Trophoblast cell (in vitro differentiated cells and primary cell): Measurements from ENCODE around the gene CCDC158.

Source experiments
- DNase-seq, 2 donors: peaks; one replicate each; pipeline ENCODE4 v3.0.0-alpha.2; 2016
- H2AFZ ChIP-seq: 2 replicates; pipeline ENCODE4 v1.6.1; 2013; ENCODE audit warnings: low read length, moderate library complexity, mild to moderate bottlenecking; ENCODE audit not compliant: insufficient read depth, poor library complexity
- H2AK5ac ChIP-seq: 2 replicates; pipeline ENCODE4 v1.6.1; 2013; ENCODE audit warnings: mild to moderate bottlenecking, low read length
- H2BK120ac ChIP-seq: 2 replicates; pipeline ENCODE4 v1.6.1; 2013; ENCODE audit warnings: low read length, mild to moderate bottlenecking, moderate library complexity; ENCODE audit not compliant: insufficient read depth, poor library complexity
- H2BK12ac ChIP-seq: 2 replicates; pipeline ENCODE4 v1.6.1; 2013; ENCODE audit warnings: mild to moderate bottlenecking, low read length, moderate library complexity
- H2BK5ac ChIP-seq: 2 replicates; pipeline ENCODE4 v1.6.1; 2013; ENCODE audit warnings: low read length, low read depth, moderate library complexity, mild to moderate bottlenecking; ENCODE audit not compliant: poor library complexity
- H3K14ac ChIP-seq: 2 replicates; pipeline ENCODE4 v1.6.1; 2013; ENCODE audit warnings: mild to moderate bottlenecking, low read length
- H3K18ac ChIP-seq: 2 replicates; pipeline ENCODE4 v1.6.1; 2013; ENCODE audit warnings: mild to moderate bottlenecking, low read length
- H3K23ac ChIP-seq: 2 replicates; pipeline ENCODE4 v1.6.1; 2013; ENCODE audit warnings: low read length
- H3K27ac ChIP-seq: 2 replicates; pipeline ENCODE4 v1.5.1; 2013; ENCODE audit warnings: low read depth, mild to moderate bottlenecking, inconsistent platforms, low read length, moderate library complexity
- H3K27me3 ChIP-seq: 2 replicates; pipeline ENCODE4 v1.6.1; 2013; ENCODE audit warnings: inconsistent platforms, mild to moderate bottlenecking, low read length, moderate library complexity; ENCODE audit not compliant: insufficient read depth
- H3K36me3 ChIP-seq, 2 experiments: 1 replicate in 1 of 2; 2 replicates in 1 of 2; pipeline ENCODE4 v1.6.1; 2013; ENCODE audit warnings: low read length in 2 of 2, mild to moderate bottlenecking in 2 of 2, moderate library complexity in 1 of 2; ENCODE audit not compliant: insufficient read depth in 2 of 2, control insufficient read depth in 1 of 2
- H3K4ac ChIP-seq: 2 replicates; pipeline ENCODE4 v1.6.1; 2013; ENCODE audit warnings: low read depth, mild to moderate bottlenecking, low read length, moderate library complexity
- H3K4me1 ChIP-seq, 2 experiments: 1 replicate in 1 of 2; 2 replicates in 1 of 2; pipeline ENCODE4 v1.6.1; 2013; ENCODE audit warnings: low read length in 2 of 2, mild to moderate bottlenecking in 2 of 2, moderate library complexity in 1 of 2; ENCODE audit not compliant: insufficient read depth in 2 of 2, control insufficient read depth in 1 of 2
- H3K4me2 ChIP-seq: 2 replicates; pipeline ENCODE4 v1.6.1; 2013; ENCODE audit warnings: inconsistent platforms, mild to moderate bottlenecking, low read length, moderate library complexity
- H3K4me3 ChIP-seq: 2 replicates; pipeline ENCODE4 v1.5.1; 2013; ENCODE audit warnings: mild to moderate bottlenecking, low read depth, low read length, inconsistent platforms
- H3K79me1 ChIP-seq: one replicate; pipeline ENCODE4 v1.6.1; 2013; ENCODE audit warnings: low read length
- H3K79me2 ChIP-seq: 2 replicates; pipeline ENCODE4 v1.6.1; 2013; ENCODE audit warnings: low read length, mild to moderate bottlenecking; ENCODE audit not compliant: control insufficient read depth, insufficient read depth, poor library complexity
- H3K9ac ChIP-seq: 2 replicates; pipeline ENCODE4 v1.6.1; 2013; ENCODE audit warnings: mild to moderate bottlenecking, low read length
- H3K9me3 ChIP-seq: 2 replicates; pipeline ENCODE4 v1.6.1; 2013; ENCODE audit warnings: low read depth, mild to moderate bottlenecking, control low read depth, inconsistent platforms, low read length; ENCODE audit not compliant: insufficient read depth
- H4K12ac ChIP-seq: 2 replicates; pipeline ENCODE4 v1.6.1; 2013; ENCODE audit warnings: low read depth, mild to moderate bottlenecking, low read length, moderate library complexity
- H4K8ac ChIP-seq: 2 replicates; pipeline ENCODE4 v1.6.1; 2013; ENCODE audit warnings: low read depth, mild to moderate bottlenecking, low read length, moderate library complexity
- H4K91ac ChIP-seq: one replicate; pipeline ENCODE4 v1.6.1; 2013; ENCODE audit warnings: low read depth, mild to moderate bottlenecking, low read length, moderate library complexity
- WGBS: extraction: QIAGEN DNeasy Blood & Tissue Kit; methylation state at CpG from one replicate; pipeline ENCODE4 v1.1.7; 2013; ENCODE audit warnings: missing lambda C conversion rate; ENCODE audit not compliant: insufficient read length, insufficient coverage; ENCODE audit errors: extremely low coverage; 5-methylcytosine and 5-hydroxymethylcytosine counted together

The CCDC158 gene

DNA sequence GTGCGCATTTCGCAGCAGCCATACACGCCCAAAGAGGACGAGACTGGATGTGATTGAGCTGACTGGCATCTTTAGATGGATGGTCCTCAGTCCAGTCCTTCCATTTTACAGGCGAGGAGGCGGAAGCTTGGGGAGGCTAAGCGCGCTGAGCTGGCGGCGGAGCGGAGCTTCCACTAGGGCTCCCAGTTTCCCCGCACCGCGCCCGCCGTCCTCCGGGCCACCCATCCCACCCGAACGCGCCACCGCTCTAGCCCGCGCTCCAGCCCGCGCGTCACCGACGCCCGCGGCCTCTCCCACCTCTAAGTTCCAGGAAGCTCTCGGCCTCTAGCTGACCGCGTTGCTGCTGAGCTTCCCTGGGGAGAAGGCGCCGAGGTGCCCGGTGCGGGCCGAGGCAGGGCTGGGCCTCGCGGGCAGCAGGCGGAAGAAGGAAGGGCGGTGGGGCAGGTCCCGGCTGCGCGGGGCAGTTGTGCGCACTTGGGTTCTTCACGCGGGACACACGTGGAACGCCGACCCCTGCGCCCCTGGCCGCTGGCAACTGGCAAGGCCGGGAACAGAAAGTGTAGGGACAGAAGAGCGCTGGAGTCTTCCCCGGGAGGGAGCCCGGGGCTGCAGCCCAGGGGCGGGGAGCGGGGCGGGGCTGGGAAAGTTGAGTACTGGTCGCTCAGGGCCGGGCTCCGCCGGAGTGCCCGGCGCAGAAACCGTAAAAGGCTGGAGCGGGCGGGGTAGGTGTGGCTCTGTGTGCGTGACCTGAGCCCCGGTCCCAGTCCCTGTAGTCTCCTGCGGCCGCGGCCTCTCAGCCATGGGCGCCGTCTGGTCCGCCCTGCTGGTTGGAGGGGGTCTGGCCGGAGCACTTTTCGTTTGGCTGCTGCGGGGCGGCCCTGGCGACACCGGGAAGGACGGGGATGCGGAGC, 114.7 kb downstream of the CCDC158 start, which contains the start of gene STBD1:
STBD1 (plus strand) TSS at position 763 of the 911 bp plus-strand sequence; CDS start at position 800, 37 bp downstream.
- Histone ChIP-seq H4K12ac (peak within 1 kb of the TSS; percentile 58), H3K27me3 (no peaks in the 10 kb centered on the region), H3K4ac (peak within 1 kb of the TSS; percentile 17), H3K23ac (no peak within 1 kb of the TSS), H3K79me2 (peaks cover 5% of the 10 kb centered on the region), H4K91ac (peak within 1 kb of the TSS; percentile 47), H3K4me3 (peak within 1 kb of the TSS; percentile 81), H4K8ac (peak within 1 kb of the TSS; percentile 90), H3K4me1 (peaks cover 6 to 9% of the 10 kb centered on the region in 2 experiments), H3K9me3 (no peaks in the 10 kb centered on the region), H3K27ac (peak within 1 kb of the TSS; percentile 20), H3K36me3 (peaks cover 3 to 4% of the 10 kb centered on the region in 2 experiments), H2BK120ac (peak within 1 kb of the TSS; percentile 21), H3K4me2 (peak within 1 kb of the TSS; percentile 95), H2BK5ac (peak within 1 kb of the TSS; percentile 22), H2AK5ac (peak within 1 kb of the TSS; percentile 45), H3K14ac (peak within 1 kb of the TSS; percentile 58), H3K18ac (peak within 1 kb of the TSS; percentile 33), H2BK12ac (no peak within 1 kb of the TSS), H3K79me1 (peaks cover 11% of the 10 kb centered on the region), H3K9ac (peak within 1 kb of the TSS; percentile 60), H2AFZ (peak within 1 kb of the TSS; percentile 90)
- WGBS, result no CpG with 5 or more reads among the region's 85 CpGs
- DNase-seq, result peak; percentile 85 to 88

DNA sequence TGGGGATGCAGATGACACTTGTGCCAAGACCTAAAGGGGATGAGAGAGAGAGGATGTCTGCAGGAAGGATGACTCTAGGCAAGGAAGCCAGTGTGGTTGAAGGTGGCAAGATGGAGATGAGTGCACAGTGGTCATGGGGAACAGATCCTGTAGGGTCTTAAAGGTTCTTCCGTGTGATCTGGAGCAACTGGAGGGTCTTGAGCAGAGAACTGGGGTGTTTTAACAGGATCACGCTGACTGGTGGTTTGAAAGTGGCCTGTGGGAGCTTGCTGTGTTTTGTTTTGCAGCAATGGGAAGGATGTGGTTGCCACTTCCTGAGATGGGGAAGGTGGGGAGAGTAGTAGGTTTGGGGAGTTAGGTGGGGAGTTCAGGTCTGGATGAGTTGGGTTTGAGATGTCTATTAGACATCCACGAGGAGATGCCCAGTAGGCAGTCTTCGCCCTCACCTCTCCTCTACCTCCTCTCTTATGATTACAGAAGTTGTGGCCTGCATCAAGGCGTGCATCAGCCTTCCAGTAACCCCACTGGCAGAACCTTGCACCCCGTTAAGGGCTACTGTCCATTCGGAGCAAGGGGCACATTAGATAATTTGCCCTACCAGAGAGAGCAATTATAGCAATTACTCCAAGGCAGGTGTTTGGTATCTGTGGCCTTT, 115.8 kb downstream of the CCDC158 start:
- no peaks in the 10 kb centered on the region for H3K9me3 ChIP-seq
- no peak for DNase-seq
- H2AFZ ChIP-seq, result no peak overlapping the region
- H4K12ac ChIP-seq, result no peak overlapping the region
- peaks cover 3 to 4% of the 10 kb centered on the region in 2 experiments for H3K36me3 ChIP-seq
- no peak overlapping the region for H3K9ac ChIP-seq
- no peak overlapping the region for H2BK5ac ChIP-seq
- no peak overlapping the region for H2BK120ac ChIP-seq
- H3K27me3 ChIP-seq, result no peaks in the 10 kb centered on the region
- no peak overlapping the region for H2AK5ac ChIP-seq
- peaks cover 11% of the 10 kb centered on the region for H3K79me1 ChIP-seq
- no peak overlapping the region for H3K27ac ChIP-seq
- WGBS, result no CpG with 5 or more reads among the region's 7 CpGs
- no peak overlapping the region for H3K23ac ChIP-seq
- H3K4ac ChIP-seq, result no peak overlapping the region
- H3K4me2 ChIP-seq, result no peak overlapping the region
- H3K4me1 ChIP-seq, result peaks cover 6 to 9% of the 10 kb centered on the region in 2 experiments
- H3K4me3 ChIP-seq, result no peak overlapping the region
- no peak overlapping the region for H2BK12ac ChIP-seq
- H3K14ac ChIP-seq, result no peak overlapping the region
- peaks cover 5% of the 10 kb centered on the region for H3K79me2 ChIP-seq
- H3K18ac ChIP-seq, result no peak overlapping the region
- no peak overlapping the region for H4K8ac ChIP-seq
- no peak overlapping the region for H4K91ac ChIP-seq

DNA sequence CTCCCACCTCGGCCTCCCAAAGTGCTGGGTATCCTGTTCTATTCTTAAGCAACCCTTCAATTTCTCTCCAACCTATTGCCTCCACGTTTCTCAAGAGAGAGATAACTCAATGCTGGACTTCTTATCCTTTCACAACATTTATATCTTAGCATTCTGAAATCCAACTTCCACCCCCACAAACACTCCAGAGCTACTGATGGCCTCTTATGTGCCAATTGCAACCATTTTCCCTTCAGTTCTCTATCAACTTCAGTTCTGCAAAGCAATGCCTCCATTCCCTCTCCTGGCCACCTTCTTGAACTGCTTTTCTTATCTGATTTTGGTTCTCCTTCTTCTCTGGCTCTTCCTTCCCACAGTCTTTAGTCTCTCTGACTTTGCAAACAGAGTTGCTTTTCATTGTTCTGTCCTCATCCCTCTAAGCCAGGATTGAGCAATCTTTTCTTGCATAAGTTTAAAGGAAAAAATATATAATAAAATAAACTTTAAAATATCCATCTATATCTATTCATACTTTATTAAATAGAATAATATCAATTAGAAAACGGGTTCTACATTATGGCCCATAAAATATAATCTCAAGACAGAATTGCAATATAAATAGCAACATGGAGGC, 118.0 kb downstream of the CCDC158 start:
- Histone ChIP-seq H3K79me1 (peaks cover 11% of the 10 kb centered on the region), H3K36me3 (no peaks in the 10 kb centered on the region), H3K79me2 (peaks cover 5% of the 10 kb centered on the region), H4K8ac (no peak overlapping the region), H2BK12ac (no peak overlapping the region), H2BK120ac (no peak overlapping the region), H2AFZ (no peak overlapping the region), H3K27me3 (no peaks in the 10 kb centered on the region), H3K27ac (no peak overlapping the region), H3K9ac (no peak overlapping the region), H3K4ac (no peak overlapping the region), H3K14ac (no peak overlapping the region), H2AK5ac (no peak overlapping the region), H3K4me2 (no peak overlapping the region), H3K4me3 (no peak overlapping the region), H4K12ac (no peak overlapping the region), H3K4me1 (peaks cover 4 to 9% of the 10 kb centered on the region in 2 experiments), H4K91ac (no peak overlapping the region), H3K9me3 (peaks cover 1% of the 10 kb centered on the region), H3K23ac (no peak overlapping the region), H3K18ac (no peak overlapping the region), H2BK5ac (no peak overlapping the region)
- DNase-seq, result peak in 1 of 2 donors; percentile 9
- no CpG with 5 or more reads among the region's 3 CpGs for WGBS

DNA sequence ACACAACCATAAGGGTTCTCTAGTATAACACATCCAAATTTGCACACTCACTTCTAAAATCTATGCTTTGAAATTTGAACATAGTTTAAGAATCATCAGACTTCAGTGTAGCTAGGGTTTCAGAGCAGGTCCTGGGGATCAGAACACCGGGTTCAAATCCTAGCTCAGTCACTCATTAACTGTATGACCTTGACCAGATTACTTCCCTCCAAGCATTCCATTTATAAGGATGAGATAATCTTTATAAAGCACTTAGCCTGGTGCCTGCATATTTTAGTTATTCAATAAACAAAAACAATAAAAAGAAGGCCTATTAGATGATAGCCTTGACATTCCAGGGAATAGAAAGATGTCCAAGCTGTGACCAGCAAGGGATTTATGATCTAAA, 119.2 kb downstream of the CCDC158 start:
- WGBS, result no CpG with 5 or more reads among the region's 1 CpG

More for the DNA sequence above, 119.2 kb downstream of the CCDC158 start:
- Histone ChIP-seq H4K12ac (no peak overlapping the region), H3K79me1 (peaks cover 8% of the 10 kb centered on the region), H3K27me3 (no peaks in the 10 kb centered on the region), H2BK120ac (no peak overlapping the region), H3K14ac (no peak overlapping the region), H3K9ac (no peak overlapping the region), H3K4me3 (no peak overlapping the region), H3K27ac (no peak overlapping the region), H3K18ac (no peak overlapping the region), H4K8ac (no peak overlapping the region), H4K91ac (no peak overlapping the region), H3K4me1 (peaks cover 0 to 2% of the 10 kb centered on the region in 2 experiments), H3K4ac (no peak overlapping the region), H2BK12ac (no peak overlapping the region), H3K36me3 (no peaks in the 10 kb centered on the region), H3K23ac (no peak overlapping the region), H3K4me2 (no peak overlapping the region), H2BK5ac (no peak overlapping the region), H2AFZ (no peak overlapping the region), H2AK5ac (no peak overlapping the region), H3K9me3 (peaks cover 1% of the 10 kb centered on the region), H3K79me2 (peaks cover 4% of the 10 kb centered on the region)
- no peak for DNase-seq
